Measurements from ENCODE around the gene GALK2.
"Not testable (repeated sequence)": the region's sequence is repeated elsewhere in the genome, so short reads cannot be mapped to it uniquely, and the experiment has no call there.

The GALK2 gene

DNA sequence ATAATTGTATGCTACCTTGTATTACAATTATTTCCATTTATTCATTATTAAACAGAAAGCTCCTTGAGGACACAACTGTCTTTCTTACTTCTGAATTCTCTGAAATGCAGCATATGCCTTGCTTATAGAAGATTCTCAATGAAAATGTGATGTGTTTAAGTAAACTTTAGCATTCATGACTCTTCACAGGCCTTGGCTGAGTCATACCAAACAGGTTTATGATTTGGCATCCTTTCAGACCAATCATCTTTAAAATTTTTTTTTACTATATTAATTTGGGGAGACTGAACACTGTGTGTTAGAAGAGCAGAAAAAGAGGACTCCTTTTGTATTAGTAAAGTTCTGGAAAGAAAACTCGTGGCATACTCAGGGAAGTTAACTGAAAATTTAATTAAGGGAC lies 6.4 kb upstream of the GALK2 start:
- DNase-seq (ENCODE audit: low read depth in 2 of 2, low spot score in 1 of 2): no peak

GRCh38 chr15:49164865-49165264 lies 5.2 kb upstream of the GALK2 start:
- DNase-seq (ENCODE audit: low read depth in 2 of 2, low spot score in 1 of 2): no peak

- DNase-seq (ENCODE audit: low read depth in 2 of 2, low spot score in 1 of 2): no peak
Measured at GRCh38 chr15:49168016-49168415, 2.0 kb upstream of the GALK2 start.

- no peak for DNase-seq (ENCODE audit: low read depth in 2 of 2, low spot score in 1 of 2)
Measured at GRCh38 chr15:49171790-49172189, 1.7 kb downstream of the GALK2 start.

- no peak for DNase-seq (ENCODE audit: low read depth in 2 of 2, low spot score in 1 of 2)
Measured at GRCh38 chr15:49174902-49175301, 4.9 kb downstream of the GALK2 start.

DNA sequence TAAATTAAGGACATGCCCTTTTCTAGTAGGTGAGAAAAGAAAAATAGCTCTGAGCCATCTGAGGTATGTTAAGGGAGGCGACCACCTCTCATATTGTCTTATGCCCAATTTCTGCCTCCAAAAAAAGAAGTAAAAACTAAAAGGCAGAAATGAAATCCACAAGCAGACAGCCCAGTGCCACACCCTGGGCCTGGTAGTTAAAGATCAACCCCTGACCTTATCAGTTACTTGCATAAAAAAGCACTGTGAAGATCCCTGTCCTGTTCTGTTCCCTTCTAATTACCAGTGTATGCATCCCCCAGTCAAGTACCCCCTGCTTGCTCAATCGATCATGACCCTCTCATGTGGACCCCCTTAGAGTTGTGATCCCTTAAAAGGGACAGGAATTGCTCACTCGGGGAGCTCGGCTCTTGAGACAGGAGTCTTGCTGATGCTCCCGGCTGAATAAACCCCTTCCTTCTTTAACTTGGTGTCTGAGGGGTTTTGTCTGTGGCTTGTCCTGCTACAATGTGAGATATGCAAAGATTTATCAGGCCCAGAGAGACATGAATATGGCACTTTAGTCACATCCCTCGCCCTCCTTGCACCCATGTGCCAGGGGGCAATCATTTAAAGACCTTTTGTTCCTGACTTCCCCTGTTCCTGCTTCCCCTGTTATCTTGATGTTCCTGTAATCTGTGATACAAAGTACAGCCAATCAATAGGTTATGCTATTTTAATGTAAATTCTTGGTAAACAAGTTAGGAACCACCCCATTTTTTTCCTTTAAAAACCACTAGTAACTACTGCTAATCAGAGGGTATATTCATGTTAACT lies 5.7 kb downstream of the GALK2 start:
- DNase-seq (ENCODE audit: low read depth in 2 of 2, low spot score in 1 of 2): not testable (repeated sequence)

DNA sequence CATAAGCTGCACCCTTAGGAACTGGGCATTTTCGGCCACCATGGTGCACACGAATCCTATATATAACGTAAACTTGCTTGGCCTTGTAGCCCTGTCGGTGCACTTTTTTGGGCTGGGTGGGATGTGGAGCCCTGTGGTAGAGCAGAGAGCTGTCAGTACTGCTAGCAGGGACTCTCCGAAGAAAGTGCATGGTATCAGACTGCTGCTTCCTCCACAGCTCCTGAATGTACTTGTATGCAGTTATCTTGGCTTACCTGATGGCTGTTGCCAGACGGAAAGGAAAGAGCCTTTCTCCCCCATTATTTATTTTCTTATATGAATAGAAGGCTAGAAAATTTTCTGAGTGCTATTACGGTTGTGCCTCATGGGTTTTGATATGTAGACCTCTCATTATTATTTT lies 8.4 kb downstream of the GALK2 start:
- DNase-seq (ENCODE audit: low read depth in 2 of 2, low spot score in 1 of 2): no peak

- no peak for DNase-seq (ENCODE audit: low read depth in 2 of 2, low spot score in 1 of 2)
Measured at GRCh38 chr15:49179433-49180190, 9.6 kb downstream of the GALK2 start.

- no peak for DNase-seq (ENCODE audit: low read depth in 2 of 2, low spot score in 1 of 2)
Measured at GRCh38 chr15:49182128-49182527, 12.1 kb downstream of the GALK2 start.

GRCh38 chr15:49183741-49184140 lies 13.7 kb downstream of the GALK2 start:
- DNase-seq (ENCODE audit: low read depth in 2 of 2, low spot score in 1 of 2): not testable (repeated sequence)

DNA sequence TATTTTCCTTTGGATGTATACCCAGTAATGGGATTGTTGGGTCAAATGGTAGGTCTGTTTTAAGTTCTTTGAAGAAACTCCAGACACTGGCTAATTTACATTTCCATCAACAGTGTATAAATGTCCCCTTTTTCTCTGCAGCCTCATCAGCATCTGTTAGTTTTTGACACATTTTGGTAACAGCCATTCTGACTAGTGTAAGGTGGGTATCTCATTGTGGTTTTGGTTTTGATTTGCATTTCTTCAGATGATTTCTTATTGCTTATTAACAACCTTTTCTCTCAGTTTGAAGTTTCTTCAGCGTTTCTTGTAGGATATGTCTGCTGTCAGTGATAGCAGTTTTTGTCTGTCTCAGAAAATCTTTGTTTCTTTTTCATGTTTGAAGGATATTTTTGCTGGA lies 15.4 kb downstream of the GALK2 start:
- DNase-seq (ENCODE audit: low read depth in 2 of 2, low spot score in 1 of 2): no peak

DNA sequence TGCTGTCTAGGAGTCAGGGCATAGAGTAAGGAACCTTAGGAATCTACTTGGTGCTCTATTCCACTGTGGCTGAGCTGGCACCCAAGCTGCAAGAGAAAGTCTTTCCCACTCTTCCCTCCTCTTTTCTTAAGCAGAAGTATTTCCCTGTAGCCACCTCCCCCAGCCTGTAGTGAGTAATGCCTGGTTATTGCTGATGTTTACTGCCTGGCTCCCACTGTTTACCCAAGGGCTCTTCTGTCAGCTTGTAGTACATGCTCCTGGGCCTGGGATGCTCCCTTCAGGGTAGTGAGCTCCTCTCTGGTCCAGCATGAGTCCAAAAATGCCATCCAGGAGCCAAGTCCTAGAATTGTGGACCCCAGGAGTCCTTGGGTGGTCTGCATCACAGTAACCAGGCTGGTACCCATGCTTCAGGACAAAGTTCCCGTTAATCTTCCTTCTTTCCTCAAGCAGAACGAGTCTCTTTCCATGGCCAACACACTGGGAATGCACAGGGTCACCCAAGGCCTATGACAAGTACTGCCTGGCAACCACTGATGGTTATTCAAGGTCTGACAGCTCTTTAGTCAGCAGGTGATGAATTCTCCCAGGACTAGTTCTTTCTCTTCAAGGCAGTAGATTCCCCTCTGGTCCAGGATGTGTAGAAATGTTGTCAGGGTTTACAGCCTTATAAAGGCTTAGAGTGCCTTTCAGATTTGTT lies 17.6 kb downstream of the GALK2 start:
- no peak for DNase-seq (ENCODE audit: low read depth in 2 of 2, low spot score in 1 of 2)

DNA sequence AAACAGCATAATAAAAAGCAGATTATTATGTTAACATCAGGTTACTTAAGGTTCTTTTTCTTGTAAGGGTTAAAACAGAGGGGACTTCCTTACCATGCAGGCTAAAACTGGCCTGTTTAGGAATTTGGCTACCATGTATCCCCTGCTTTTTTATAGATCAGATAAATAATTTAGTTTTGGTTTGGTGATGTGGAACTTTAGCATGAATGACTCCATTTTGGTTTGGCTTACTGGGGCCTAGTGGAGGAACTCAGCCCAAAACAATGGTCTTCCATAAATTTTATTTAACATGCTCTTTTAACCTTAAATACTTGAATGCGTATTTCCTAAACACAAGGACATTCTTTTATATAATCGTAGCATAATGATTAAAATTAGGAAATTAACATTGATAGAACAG lies 18.9 kb downstream of the GALK2 start:
- no peak for DNase-seq (ENCODE audit: low read depth in 2 of 2, low spot score in 1 of 2)

- DNase-seq (ENCODE audit: low read depth in 2 of 2, low spot score in 1 of 2): no peak
Measured at GRCh38 chr15:49189631-49190030, 19.6 kb downstream of the GALK2 start.

GRCh38 chr15:49190586-49190985 lies 20.5 kb downstream of the GALK2 start:
- no peak for DNase-seq (ENCODE audit: low read depth in 2 of 2, low spot score in 1 of 2)

- DNase-seq (ENCODE audit: low read depth in 2 of 2, low spot score in 1 of 2): no peak
Measured at GRCh38 chr15:49191892-49192291, 21.8 kb downstream of the GALK2 start.

GRCh38 chr15:49196856-49197255 lies 26.8 kb downstream of the GALK2 start:
- DNase-seq (ENCODE audit: low read depth in 2 of 2, low spot score in 1 of 2): no peak

DNA sequence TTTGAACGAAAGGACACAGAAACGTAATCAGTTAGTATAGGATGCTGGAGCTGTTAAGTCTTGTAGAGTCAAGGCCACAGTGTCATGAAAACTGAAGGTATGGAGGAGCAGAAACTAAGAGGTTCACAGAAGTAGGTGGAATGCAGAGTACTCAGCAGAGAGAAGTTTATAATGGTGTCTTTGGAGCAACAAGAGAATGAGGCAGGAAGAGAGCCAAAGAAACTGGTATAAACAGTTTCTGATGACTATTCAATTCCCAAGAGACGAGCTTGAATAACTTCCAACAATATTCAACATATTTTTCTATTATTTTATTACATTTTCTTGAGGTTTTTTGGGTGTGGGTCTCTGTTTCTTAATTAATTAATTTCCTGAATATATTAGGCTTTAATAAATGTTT lies 29.6 kb downstream of the GALK2 start:
- no peak for DNase-seq (ENCODE audit: low read depth in 2 of 2, low spot score in 1 of 2)

- no peak for DNase-seq (ENCODE audit: low read depth in 2 of 2, low spot score in 1 of 2)
Measured at GRCh38 chr15:49200347-49200746, 30.3 kb downstream of the GALK2 start.

GRCh38 chr15:49208102-49208501 lies 38.1 kb downstream of the GALK2 start:
- DNase-seq (ENCODE audit: low read depth in 2 of 2, low spot score in 1 of 2): not testable (repeated sequence)

DNA sequence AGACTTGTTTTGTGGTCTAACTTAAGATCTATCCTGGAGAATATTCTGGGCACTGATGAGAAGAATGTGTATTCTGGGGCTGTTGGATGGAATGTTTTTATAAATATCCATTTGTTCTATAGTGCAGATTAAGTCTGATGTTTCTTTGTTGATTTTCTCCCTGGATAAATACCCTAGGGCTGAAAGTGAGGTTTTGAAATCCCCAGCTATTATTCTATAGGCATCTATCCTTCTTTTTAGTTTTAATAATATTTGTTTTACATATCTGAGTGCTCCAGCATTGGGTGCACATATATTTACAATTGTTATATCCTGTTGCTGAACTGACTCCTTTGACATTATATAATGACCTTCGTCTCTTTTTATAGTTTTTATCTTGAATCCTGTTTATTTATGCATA lies 42.9 kb downstream of the GALK2 start:
- no peak for DNase-seq (ENCODE audit: low read depth in 2 of 2, low spot score in 1 of 2)

Data from stimulated activated CD8-positive, alpha-beta memory T cell treated with anti-CD3 and anti-CD28 coated beads, Interleukin-4, amount 100 ng/mL, for 4 hours (primary cell).